CD4-positive, alpha-beta T cell (primary cell): ENCODE results near the gene ZNF710. TPM values are rescaled to one million over a fixed set of nuclear protein-coding genes. Genes with fewer than 3 reads are reported as not detected.

Experiments used
- ATAC-seq: fragments of 200-7000 bp; cut with Tn5 transposase; one replicate; pipeline ENCODE4 v1.10.0; 2022; ENCODE audit warnings: mild to moderate bottlenecking; ENCODE audit not compliant: poor library complexity
- CTCF ChIA-PET: fragments of 350-600 bp; sonication (Branson Sonifier 250); formaldehyde crosslinking; loops from one replicate; lab custom pipeline; 2021; ENCODE audit warnings: antibody characterized with exemption, inconsistent platforms; lab: Charles Lee
- POLR2A ChIA-PET: fragments of 350-600 bp; sonication (Branson Sonifier 250); formaldehyde crosslinking; loops from one replicate; lab custom pipeline; 2021; ENCODE audit warnings: antibody characterized with exemption, inconsistent platforms; lab: Charles Lee
- DNase-seq, 14 experiments: peaks; one replicate each; pipeline ENCODE4 v3.0.0-alpha.2; 2013 to 2020; ENCODE audit warnings: mixed read lengths in 2 of 14
- H3K27ac ChIP-seq, 2 donors: one replicate each; pipeline versions ENCODE4 v1.5.1 to v1.7.0; 2013; ENCODE audit warnings: low read length in 2 of 2, low read depth in 1 of 2, mild to moderate bottlenecking in 1 of 2
- H3K27me3 ChIP-seq, 2 experiments: 1 replicate in 1 of 2; 2 replicates in 1 of 2; pipeline versions ENCODE4 v1.6.1 to v1.7.0; 2013; ENCODE audit warnings: low read length in 2 of 2, control low read depth in 1 of 2, mild to moderate bottlenecking in 1 of 2, moderate library complexity in 1 of 2; ENCODE audit not compliant: insufficient read depth in 2 of 2, control insufficient read depth in 1 of 2
- H3K36me3 ChIP-seq: one replicate; pipeline ENCODE4 v1.6.1; 2013; ENCODE audit warnings: low read length, control low read depth; ENCODE audit not compliant: insufficient read depth
- H3K4me1 ChIP-seq: one replicate; pipeline ENCODE4 v1.6.1; 2013; ENCODE audit warnings: low read length, control low read depth; ENCODE audit not compliant: insufficient read depth
- H3K4me3 ChIP-seq: one replicate; pipeline ENCODE4 v1.5.1; 2013; ENCODE audit warnings: mild to moderate bottlenecking, low read length, moderate library complexity
- H3K9me3 ChIP-seq, 2 experiments: 1 replicate in 1 of 2; 2 replicates in 1 of 2; pipeline versions ENCODE4 v1.6.1 to v1.7.0; 2013; ENCODE audit warnings: low read length in 2 of 2, mild to moderate bottlenecking in 2 of 2, control low read depth in 1 of 2, moderate library complexity in 1 of 2; ENCODE audit not compliant: control insufficient read depth in 1 of 2, insufficient read depth in 1 of 2
- H3K27ac Mint-ChIP-seq: one replicate; pipeline ENCODE4 v1.8.0; 2020; ENCODE audit warnings: mixed read lengths
- H3K27me3 Mint-ChIP-seq: one replicate; pipeline ENCODE4 v1.8.0; 2021; ENCODE audit warnings: mixed read lengths
- H3K36me3 Mint-ChIP-seq: one replicate; pipeline ENCODE4 v1.8.0; 2021; ENCODE audit warnings: low read depth, mixed read lengths
- H3K4me1 Mint-ChIP-seq: one replicate; pipeline ENCODE4 v1.8.0; 2021; ENCODE audit warnings: low read depth, mixed read lengths
- H3K4me3 Mint-ChIP-seq: one replicate; pipeline ENCODE4 v1.8.0; 2020; ENCODE audit warnings: mild to moderate bottlenecking, mixed read lengths
- H3K9me3 Mint-ChIP-seq: one replicate; pipeline ENCODE4 v1.8.0; 2020; ENCODE audit warnings: mixed read lengths
- intact Hi-C, 2 experiments: fragments of 100-400 bp; cut with DNase I in 1 of 2; cut with micrococcal nuclease in 1 of 2; formaldehyde crosslinking; loops; one replicate each; pipeline versions ENCODE4 v1.15.1 to v1.9.0; 2023 to 2025; cut with DNase I, micrococcal nuclease
- total RNA-seq, 174 experiments: library from RNA in 2 of 174; stranded (reverse) in 2 of 174; gene quantifications; one replicate each; pipeline ENCODE4 v1.2.3 and lab custom pipeline; 2021 to 2026
- TF ChIP-seq, protein P1 (sequence below): fragments of 200-600 bp; IDR thresholded peaks from one replicate; pipeline ENCODE4 v1.8.0; 2022; ENCODE audit warnings: antibody characterized with exemption, mild to moderate bottlenecking

Gene ZNF710
- total RNA-seq, 2 experiments from 2014 or later: 6.5 to 7.7 TPM

DNA sequence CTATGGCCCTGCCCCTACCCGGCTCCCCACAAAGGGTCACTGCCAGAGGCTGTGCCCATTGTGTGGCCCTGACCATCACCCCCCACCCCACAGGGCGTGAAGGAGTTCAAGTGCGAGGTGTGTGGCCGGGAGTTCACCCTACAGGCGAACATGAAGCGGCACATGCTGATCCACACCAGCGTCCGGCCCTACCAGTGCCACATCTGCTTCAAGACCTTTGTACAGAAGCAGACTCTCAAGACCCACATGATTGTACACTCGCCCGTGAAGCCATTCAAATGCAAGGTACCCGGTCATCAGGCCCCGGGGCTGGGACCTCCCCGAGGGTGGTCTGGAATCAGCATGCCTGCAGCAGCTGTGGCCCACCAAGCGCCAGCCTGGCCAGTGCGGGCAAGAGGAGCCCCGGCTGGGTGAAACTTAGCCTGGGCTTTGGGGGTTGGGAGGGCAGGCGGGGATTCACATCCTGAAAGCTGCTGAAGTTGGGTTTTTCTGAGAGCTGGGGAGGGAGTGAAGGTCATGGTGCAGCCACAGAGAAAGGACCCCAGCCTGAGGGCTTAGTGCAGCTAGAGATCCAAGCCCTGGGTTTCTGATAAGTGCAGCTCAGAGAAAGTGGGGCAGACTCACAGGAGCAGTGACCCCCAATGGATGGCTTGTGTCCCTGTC, 72.0 kb downstream of the ZNF710 start:
- no peak overlapping the region for H3K27ac ChIP-seq
- TF ChIP-seq, protein P1, sequence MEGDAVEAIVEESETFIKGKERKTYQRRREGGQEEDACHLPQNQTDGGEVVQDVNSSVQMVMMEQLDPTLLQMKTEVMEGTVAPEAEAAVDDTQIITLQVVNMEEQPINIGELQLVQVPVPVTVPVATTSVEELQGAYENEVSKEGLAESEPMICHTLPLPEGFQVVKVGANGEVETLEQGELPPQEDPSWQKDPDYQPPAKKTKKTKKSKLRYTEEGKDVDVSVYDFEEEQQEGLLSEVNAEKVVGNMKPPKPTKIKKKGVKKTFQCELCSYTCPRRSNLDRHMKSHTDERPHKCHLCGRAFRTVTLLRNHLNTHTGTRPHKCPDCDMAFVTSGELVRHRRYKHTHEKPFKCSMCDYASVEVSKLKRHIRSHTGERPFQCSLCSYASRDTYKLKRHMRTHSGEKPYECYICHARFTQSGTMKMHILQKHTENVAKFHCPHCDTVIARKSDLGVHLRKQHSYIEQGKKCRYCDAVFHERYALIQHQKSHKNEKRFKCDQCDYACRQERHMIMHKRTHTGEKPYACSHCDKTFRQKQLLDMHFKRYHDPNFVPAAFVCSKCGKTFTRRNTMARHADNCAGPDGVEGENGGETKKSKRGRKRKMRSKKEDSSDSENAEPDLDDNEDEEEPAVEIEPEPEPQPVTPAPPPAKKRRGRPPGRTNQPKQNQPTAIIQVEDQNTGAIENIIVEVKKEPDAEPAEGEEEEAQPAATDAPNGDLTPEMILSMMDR: no peak
- peaks cover 37% of the 10 kb centered on the region for H3K36me3 Mint-ChIP-seq
- peaks cover 47% of the 10 kb centered on the region for H3K36me3 ChIP-seq
- CTCF ChIA-PET: no interaction called here
- no peak overlapping the region for H3K4me3 Mint-ChIP-seq
- H3K4me1 Mint-ChIP-seq: peaks cover 6% of the 10 kb centered on the region
- H3K27ac Mint-ChIP-seq: no peak overlapping the region
- no peaks in the 10 kb centered on the region for H3K9me3 Mint-ChIP-seq
- H3K9me3 ChIP-seq: no peaks in the 10 kb centered on the region
- no peaks in the 10 kb centered on the region for H3K27me3 ChIP-seq
- no peak overlapping the region for H3K4me3 ChIP-seq
- DNase-seq (no peak), ATAC-seq (no peak)
- H3K4me1 ChIP-seq: peaks cover 9% of the 10 kb centered on the region
- intact Hi-C loops: loop anchor here (2.0 to 5.0 kb wide), 4 partner anchors 20 to 331 kb away; partner anchors contain the start of gene ZNF710 (in 2 of the 2)
- H3K27me3 Mint-ChIP-seq: no peaks in the 10 kb centered on the region
- POLR2A ChIA-PET: no interaction called here

DNA sequence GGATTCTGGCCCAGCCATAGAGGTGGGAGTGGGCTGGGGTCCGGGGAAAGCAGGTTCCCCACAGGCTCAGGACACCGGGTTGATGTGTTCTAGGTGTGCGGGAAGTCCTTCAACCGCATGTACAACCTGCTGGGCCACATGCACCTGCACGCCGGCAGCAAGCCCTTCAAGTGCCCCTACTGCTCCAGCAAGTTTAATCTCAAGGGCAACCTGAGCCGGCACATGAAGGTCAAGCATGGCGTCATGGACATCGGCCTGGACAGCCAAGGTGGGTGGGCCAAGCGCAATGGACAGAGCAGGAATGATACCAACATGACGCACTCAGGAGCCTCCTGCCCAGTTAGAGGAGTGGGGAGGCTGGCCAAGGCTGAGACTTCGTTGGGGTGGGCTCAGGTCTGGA, 72.9 kb downstream of the ZNF710 start:
- intact Hi-C loops: loop anchor here (5.0 kb wide), 3 partner anchors 72 to 332 kb away; partner anchors contain the start of gene ZNF710 (in 2 of the 2)
- H3K27ac Mint-ChIP-seq: no peak overlapping the region
- peaks cover 41% of the 10 kb centered on the region for H3K36me3 Mint-ChIP-seq
- no peak for ATAC-seq
- peaks cover 6% of the 10 kb centered on the region for H3K4me1 Mint-ChIP-seq
- ChIA-PET CTCF (no interaction called here), POLR2A (no interaction called here)
- no peaks in the 10 kb centered on the region for H3K27me3 ChIP-seq
- H3K9me3 ChIP-seq: no peaks in the 10 kb centered on the region
- H3K27me3 Mint-ChIP-seq: no peaks in the 10 kb centered on the region
- H3K36me3 ChIP-seq: peaks cover 45% of the 10 kb centered on the region
- H3K4me3 Mint-ChIP-seq: no peak overlapping the region
- DNase-seq: no peak
- H3K4me1 ChIP-seq: peaks cover 9% of the 10 kb centered on the region
- H3K4me3 ChIP-seq: no peak overlapping the region
- TF ChIP-seq, protein P1: no peak
- H3K9me3 Mint-ChIP-seq: no peaks in the 10 kb centered on the region
- no peak overlapping the region for H3K27ac ChIP-seq

GRCh38 chr15:90074916-90075315, 73.8 kb downstream of the ZNF710 start:
- Mint-ChIP-seq H3K36me3 (peaks cover 40% of the 10 kb centered on the region), H3K4me1 (peaks cover 6% of the 10 kb centered on the region), H3K4me3 (no peak overlapping the region), H3K9me3 (no peaks in the 10 kb centered on the region), H3K27me3 (no peaks in the 10 kb centered on the region), H3K27ac (peak overlapping the region; percentile 30)
- H3K27ac ChIP-seq: no peak overlapping the region
- H3K9me3 ChIP-seq: no peaks in the 10 kb centered on the region
- ATAC-seq: no peak
- peaks cover 9% of the 10 kb centered on the region for H3K4me1 ChIP-seq
- no peak for DNase-seq
- POLR2A ChIA-PET: interaction anchor here (0.9 kb wide), 1 partner anchor 181 kb away, joined by 3 read pairs; the partner anchor contains the start of gene AP3S2
- H3K36me3 ChIP-seq: peaks cover 52% of the 10 kb centered on the region
- intact Hi-C loops: loop anchor here (5.0 kb wide), 3 partner anchors 73 to 333 kb away; partner anchors contain the start of gene ZNF710 (in 2 of the 2)
- TF ChIP-seq, protein P1: no peak
- CTCF ChIA-PET: interaction anchor here (1.0 to 1.8 kb wide), 2 partner anchors 10 to 177 kb away, joined by 3 to 4 read pairs; no protein-coding TSS in a partner anchor
- H3K4me3 ChIP-seq: no peak overlapping the region
- H3K27me3 ChIP-seq: no peaks in the 10 kb centered on the region
